K562 (cell line): Measurements from ENCODE around the gene PHETA1. TPM values are rescaled to one million over a fixed set of nuclear protein-coding genes. Genes with fewer than 3 reads are reported as not detected.

ENCODE experiments used
- EP400 ChIP-seq: fragments of 450-650 bp; IDR thresholded peaks from 2 replicates; pipeline ENCODE4 v1.6.1; 2017; ENCODE audit warnings: antibody characterized with exemption, mild to moderate bottlenecking, moderate library complexity
- HMG20B ChIP-seq: fragments of 250-450 bp; sonication (Bioruptor Pico); IDR thresholded peaks from 2 replicates; pipeline ENCODE4 v1.5.0; 2021; ENCODE audit warnings: mild to moderate bottlenecking
- RAD21 ChIP-seq, 2 experiments: fragments of 250-450 bp in 1 of 2; fragments of 450-650 bp in 1 of 2; sonication (Bioruptor Pico) in 1 of 2; formaldehyde crosslinking in 1 of 2; IDR thresholded peaks in 1 of 2; conservative IDR thresholded peaks in 1 of 2; 2 replicates each; pipeline versions ENCODE4 v1.4.0 to v1.8.0; 2020 to 2022; ENCODE audit warnings: mild to moderate bottlenecking in 2 of 2, moderate library complexity in 1 of 2
- RCOR1 ChIP-seq, 2 experiments: IDR thresholded peaks; 2 replicates each; pipeline ENCODE4 v1.6.1; 2012; ENCODE audit warnings: low read depth in 2 of 2, low read length in 2 of 2, borderline replicate concordance in 1 of 2, improper control_type of control experiment in 1 of 2
- ZNF140 ChIP-seq: fragments of 250-450 bp; sonication (Bioruptor Pico); IDR thresholded peaks from 2 replicates; pipeline ENCODE4 v1.8.0; 2021; ENCODE audit warnings: moderate library complexity, mild to moderate bottlenecking, inconsistent platforms
- ZNF324 ChIP-seq: fragments of 250-450 bp; sonication (Bioruptor Pico); IDR thresholded peaks from 2 replicates; pipeline ENCODE4 v1.4.0; 2020; ENCODE audit warnings: mild to moderate bottlenecking
- polyA plus RNA-seq, 8 experiments: library from polyadenylated mRNA; depleted of rRNA in 4 of 8; stranded (reverse) in 5 of 8; unstranded in 3 of 8; fragments of >200 nt; fragmentation: Nextera tagmentation in 2 of 8; fragmentation: Illumina TruSeq in 1 of 8; extraction: Ambion mirVana in 2 of 8; extraction: Trizol in 1 of 8; gene quantifications; 2 replicates each; pipeline versions ENCODE4 v1.2.1 to v1.2.3, GENCODE V29; 2011 to 2014; ENCODE audit warnings: inconsistent platforms in 1 of 8, missing spikeins in 1 of 8
- total RNA-seq, 7 experiments: library from RNA; depleted of rRNA in 6 of 7; stranded (reverse); fragments of >200 nt in 6 of 7; fragmentation: Illumina TruSeq in 2 of 7; extraction: Trizol in 2 of 7; gene quantifications; 2 replicates each; pipeline versions ENCODE4 v1.2.1 to v1.2.3, GENCODE V29; 2011 to 2021; ENCODE audit warnings: low replicate concordance in 1 of 7
- TF ChIP-seq, protein P1 (sequence below): IDR thresholded peaks from 2 replicates; pipeline ENCODE4 v1.6.1; 2011; ENCODE audit warnings: borderline replicate concordance, low read depth, mild to moderate bottlenecking, moderate library complexity, low read length; ENCODE audit not compliant: insufficient read depth, poor library complexity, severe bottlenecking
- TF ChIP-seq, protein P2 (sequence below): IDR thresholded peaks from 3 replicates; pipeline ENCODE4 v1.6.1; 2011; ENCODE audit warnings: borderline replicate concordance, mild to moderate bottlenecking; ENCODE audit not compliant: insufficient read length, insufficient read depth
- TF ChIP-seq, protein P3 (sequence below): fragments of 200-400 bp; formaldehyde crosslinking; IDR thresholded peaks from 2 replicates; pipeline ENCODE4 v1.6.1; 2017; ENCODE audit warnings: mild to moderate bottlenecking, low read depth, low read length, moderate library complexity
- TF ChIP-seq, protein P4 (sequence below), 2 experiments: fragments of 450-650 bp; formaldehyde crosslinking in 1 of 2; IDR thresholded peaks; 2 replicates each; pipeline versions ENCODE4 v1.4.0 to v1.6.1; 2014 to 2020; ENCODE audit warnings: mild to moderate bottlenecking in 2 of 2, borderline replicate concordance in 1 of 2, low read depth in 1 of 2

The PHETA1 gene
- total and polyA plus RNA-seq, 9 of the 15 experiments (the other 6 are each of a cell fraction or from before 2014, with no cell fraction given), result 0.03 to 12.4 (median 3.0) TPM

DNA sequence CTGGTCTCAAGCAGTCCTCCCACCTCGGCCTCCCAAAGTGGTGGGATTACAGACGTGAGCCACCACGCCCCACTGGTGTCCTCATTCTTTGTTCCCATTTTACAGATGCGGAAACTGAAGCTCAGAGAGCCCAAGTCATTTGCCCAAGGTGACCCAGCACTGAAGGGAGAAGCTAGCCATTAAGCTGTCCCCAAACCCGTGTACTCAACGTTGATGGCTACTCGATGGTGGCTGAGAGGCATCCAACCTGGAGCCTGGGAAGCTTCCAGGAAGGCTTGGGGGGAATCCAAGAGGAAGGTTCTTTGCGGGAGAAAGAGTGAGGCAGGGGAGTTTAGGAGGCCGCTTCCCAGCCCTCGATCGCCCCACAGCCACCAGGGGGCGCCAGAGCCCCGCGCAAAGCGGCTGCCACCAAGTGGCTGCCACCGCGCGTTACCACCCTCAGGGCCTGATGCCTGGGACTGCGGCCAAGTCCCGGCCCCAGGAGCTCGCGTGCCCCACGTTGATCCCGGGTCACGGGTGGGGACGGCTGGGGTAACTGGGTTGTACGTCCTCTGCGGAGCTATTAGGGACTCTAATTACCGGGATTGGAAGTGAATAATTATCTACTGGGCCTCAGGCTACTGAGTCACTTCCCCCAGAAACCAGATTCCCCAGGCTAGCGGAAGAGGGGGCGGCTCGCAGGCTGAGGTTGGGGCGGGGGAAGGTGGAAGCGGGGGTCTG lies 28.0 kb upstream of the PHETA1 start (continued):
- TF ChIP-seq, protein P1, sequence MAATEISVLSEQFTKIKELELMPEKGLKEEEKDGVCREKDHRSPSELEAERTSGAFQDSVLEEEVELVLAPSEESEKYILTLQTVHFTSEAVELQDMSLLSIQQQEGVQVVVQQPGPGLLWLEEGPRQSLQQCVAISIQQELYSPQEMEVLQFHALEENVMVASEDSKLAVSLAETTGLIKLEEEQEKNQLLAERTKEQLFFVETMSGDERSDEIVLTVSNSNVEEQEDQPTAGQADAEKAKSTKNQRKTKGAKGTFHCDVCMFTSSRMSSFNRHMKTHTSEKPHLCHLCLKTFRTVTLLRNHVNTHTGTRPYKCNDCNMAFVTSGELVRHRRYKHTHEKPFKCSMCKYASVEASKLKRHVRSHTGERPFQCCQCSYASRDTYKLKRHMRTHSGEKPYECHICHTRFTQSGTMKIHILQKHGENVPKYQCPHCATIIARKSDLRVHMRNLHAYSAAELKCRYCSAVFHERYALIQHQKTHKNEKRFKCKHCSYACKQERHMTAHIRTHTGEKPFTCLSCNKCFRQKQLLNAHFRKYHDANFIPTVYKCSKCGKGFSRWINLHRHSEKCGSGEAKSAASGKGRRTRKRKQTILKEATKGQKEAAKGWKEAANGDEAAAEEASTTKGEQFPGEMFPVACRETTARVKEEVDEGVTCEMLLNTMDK, result peak; percentile 89
- TF ChIP-seq, protein P2, sequence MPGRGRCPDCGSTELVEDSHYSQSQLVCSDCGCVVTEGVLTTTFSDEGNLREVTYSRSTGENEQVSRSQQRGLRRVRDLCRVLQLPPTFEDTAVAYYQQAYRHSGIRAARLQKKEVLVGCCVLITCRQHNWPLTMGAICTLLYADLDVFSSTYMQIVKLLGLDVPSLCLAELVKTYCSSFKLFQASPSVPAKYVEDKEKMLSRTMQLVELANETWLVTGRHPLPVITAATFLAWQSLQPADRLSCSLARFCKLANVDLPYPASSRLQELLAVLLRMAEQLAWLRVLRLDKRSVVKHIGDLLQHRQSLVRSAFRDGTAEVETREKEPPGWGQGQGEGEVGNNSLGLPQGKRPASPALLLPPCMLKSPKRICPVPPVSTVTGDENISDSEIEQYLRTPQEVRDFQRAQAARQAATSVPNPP, result no peak
- TF ChIP-seq, protein P3, sequence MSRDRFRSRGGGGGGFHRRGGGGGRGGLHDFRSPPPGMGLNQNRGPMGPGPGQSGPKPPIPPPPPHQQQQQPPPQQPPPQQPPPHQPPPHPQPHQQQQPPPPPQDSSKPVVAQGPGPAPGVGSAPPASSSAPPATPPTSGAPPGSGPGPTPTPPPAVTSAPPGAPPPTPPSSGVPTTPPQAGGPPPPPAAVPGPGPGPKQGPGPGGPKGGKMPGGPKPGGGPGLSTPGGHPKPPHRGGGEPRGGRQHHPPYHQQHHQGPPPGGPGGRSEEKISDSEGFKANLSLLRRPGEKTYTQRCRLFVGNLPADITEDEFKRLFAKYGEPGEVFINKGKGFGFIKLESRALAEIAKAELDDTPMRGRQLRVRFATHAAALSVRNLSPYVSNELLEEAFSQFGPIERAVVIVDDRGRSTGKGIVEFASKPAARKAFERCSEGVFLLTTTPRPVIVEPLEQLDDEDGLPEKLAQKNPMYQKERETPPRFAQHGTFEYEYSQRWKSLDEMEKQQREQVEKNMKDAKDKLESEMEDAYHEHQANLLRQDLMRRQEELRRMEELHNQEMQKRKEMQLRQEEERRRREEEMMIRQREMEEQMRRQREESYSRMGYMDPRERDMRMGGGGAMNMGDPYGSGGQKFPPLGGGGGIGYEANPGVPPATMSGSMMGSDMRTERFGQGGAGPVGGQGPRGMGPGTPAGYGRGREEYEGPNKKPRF, result no peak
- peak; percentile 97 to 98 for TF ChIP-seq RAD21 (CRISPR knock-in tag; conservative IDR thresholded peaks at IDR 0.05 in 1 of 2, IDR thresholded peaks at IDR 0.05 in 1 of 2)
- TF ChIP-seq ZNF324 (CRISPR knock-in tag), result no peak
- TF ChIP-seq, protein P4, sequence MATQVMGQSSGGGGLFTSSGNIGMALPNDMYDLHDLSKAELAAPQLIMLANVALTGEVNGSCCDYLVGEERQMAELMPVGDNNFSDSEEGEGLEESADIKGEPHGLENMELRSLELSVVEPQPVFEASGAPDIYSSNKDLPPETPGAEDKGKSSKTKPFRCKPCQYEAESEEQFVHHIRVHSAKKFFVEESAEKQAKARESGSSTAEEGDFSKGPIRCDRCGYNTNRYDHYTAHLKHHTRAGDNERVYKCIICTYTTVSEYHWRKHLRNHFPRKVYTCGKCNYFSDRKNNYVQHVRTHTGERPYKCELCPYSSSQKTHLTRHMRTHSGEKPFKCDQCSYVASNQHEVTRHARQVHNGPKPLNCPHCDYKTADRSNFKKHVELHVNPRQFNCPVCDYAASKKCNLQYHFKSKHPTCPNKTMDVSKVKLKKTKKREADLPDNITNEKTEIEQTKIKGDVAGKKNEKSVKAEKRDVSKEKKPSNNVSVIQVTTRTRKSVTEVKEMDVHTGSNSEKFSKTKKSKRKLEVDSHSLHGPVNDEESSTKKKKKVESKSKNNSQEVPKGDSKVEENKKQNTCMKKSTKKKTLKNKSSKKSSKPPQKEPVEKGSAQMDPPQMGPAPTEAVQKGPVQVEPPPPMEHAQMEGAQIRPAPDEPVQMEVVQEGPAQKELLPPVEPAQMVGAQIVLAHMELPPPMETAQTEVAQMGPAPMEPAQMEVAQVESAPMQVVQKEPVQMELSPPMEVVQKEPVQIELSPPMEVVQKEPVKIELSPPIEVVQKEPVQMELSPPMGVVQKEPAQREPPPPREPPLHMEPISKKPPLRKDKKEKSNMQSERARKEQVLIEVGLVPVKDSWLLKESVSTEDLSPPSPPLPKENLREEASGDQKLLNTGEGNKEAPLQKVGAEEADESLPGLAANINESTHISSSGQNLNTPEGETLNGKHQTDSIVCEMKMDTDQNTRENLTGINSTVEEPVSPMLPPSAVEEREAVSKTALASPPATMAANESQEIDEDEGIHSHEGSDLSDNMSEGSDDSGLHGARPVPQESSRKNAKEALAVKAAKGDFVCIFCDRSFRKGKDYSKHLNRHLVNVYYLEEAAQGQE (IDR thresholded peaks at IDR 0.05; ENCODE audit: borderline replicate concordance), result peak; percentile 91
- TF ChIP-seq, protein P4 (CRISPR knock-in tag; IDR thresholded peaks at IDR 0.05; ENCODE audit: low read depth), result no peak
- TF ChIP-seq RCOR1 (IDR thresholded peaks at IDR 0.05; ENCODE audit: borderline replicate concordance in 1 of 2, low read depth in 2 of 2, low read length in 2 of 2), result peak; percentile 62 to 63
- TF ChIP-seq HMG20B (CRISPR knock-in tag), result no peak
- TF ChIP-seq EP400, result peak; percentile 46; the same call in 1 of the 2 replicates
- TF ChIP-seq ZNF140 (CRISPR knock-in tag), result no peak
